ENCODE results near the gene DNAJB8. TPM values are rescaled to one million over a fixed set of nuclear protein-coding genes. Genes with fewer than 3 reads are reported as not detected.

Gene DNAJB8
- total RNA-seq, 4 donors from 2014 or later = not detected

GRCh38 chr3:128432301-128432970 is 34.3 kb downstream of the DNAJB8 start:
- Histone ChIP-seq H3K36me3 (no peaks in the 10 kb centered on the region), H3K4me1 (peaks cover 6 to 15% (median 14%) of the 10 kb centered on the region in 4 donors), H3K4me3 (peak overlapping the region; percentile 41 to 50 (median 43)), H3K27ac (replicated peaks in 1 of 4) (no peak overlapping the region), H3K9me3 (no peaks in the 10 kb centered on the region), H3K27me3 (peaks cover 0 to 89% (median 33%) of the 10 kb centered on the region in 4 donors)
- 27% methylated on average over 18 of the region's 43 CpGs for WGBS
- intact Hi-C loops (cut with DNase I) = no loop called here
- TF ChIP-seq POLR2AphosphoS5 (IDR thresholded peaks at IDR 0.05) = no peak
- TF ChIP-seq EP300 (IDR thresholded peaks at IDR 0.05) = no peak
- TF ChIP-seq CTCF (IDR thresholded peaks at IDR 0.05) = no peak
- TF ChIP-seq POLR2A (IDR thresholded peaks at IDR 0.05; ENCODE audit: low read depth) = no peak
- no peak for DNase-seq (ENCODE audit: extremely low spot score)

- DNase-seq (ENCODE audit: extremely low spot score) = no peak
- no peak overlapping the region for H3K4me3 ChIP-seq
- intact Hi-C loops (cut with DNase I) = no loop called here
- H3K9me3 ChIP-seq = no peaks in the 10 kb centered on the region
- H3K27ac ChIP-seq (replicated peaks in 1 of 4) = no peak overlapping the region
- H3K27me3 ChIP-seq = peaks cover 0 to 95% (median 33%) of the 10 kb centered on the region in 4 donors
- H3K36me3 ChIP-seq = no peaks in the 10 kb centered on the region
- peaks cover 6 to 15% (median 14%) of the 10 kb centered on the region in 4 donors for H3K4me1 ChIP-seq
- 77% methylated on average over 13 of the region's 13 CpGs for WGBS
- TF ChIP-seq POLR2A (IDR thresholded peaks at IDR 0.05; ENCODE audit: low read depth) = no peak
- TF ChIP-seq CTCF (IDR thresholded peaks at IDR 0.05) = no peak
- no peak for TF ChIP-seq POLR2AphosphoS5 (IDR thresholded peaks at IDR 0.05)
- no peak for TF ChIP-seq EP300 (IDR thresholded peaks at IDR 0.05)
Measured at GRCh38 chr3:128431803-128432300, 34.8 kb downstream of the DNAJB8 start.

- no peak for TF ChIP-seq EP300 (IDR thresholded peaks at IDR 0.05)
- no peak for TF ChIP-seq POLR2AphosphoS5 (IDR thresholded peaks at IDR 0.05)
- no peak for TF ChIP-seq CTCF (IDR thresholded peaks at IDR 0.05)
- TF ChIP-seq POLR2A (IDR thresholded peaks at IDR 0.05; ENCODE audit: low read depth) = no peak
Measured at GRCh38 chr3:128430731-128431130, 36.0 kb downstream of the DNAJB8 start.

GRCh38 chr3:128430301-128430700 is 36.4 kb downstream of the DNAJB8 start:
- Histone ChIP-seq H3K9me3 (no peaks in the 10 kb centered on the region), H3K27me3 (peaks cover 0 to 100% (median 33%) of the 10 kb centered on the region in 4 donors), H3K4me3 (no peak overlapping the region), H3K4me1 (peaks cover 9 to 27% (median 24%) of the 10 kb centered on the region in 4 donors), H3K27ac (replicated peaks in 1 of 4) (no peak overlapping the region), H3K36me3 (no peaks in the 10 kb centered on the region)
- TF ChIP-seq POLR2A (IDR thresholded peaks at IDR 0.05; ENCODE audit: low read depth) (no peak), POLR2AphosphoS5 (IDR thresholded peaks at IDR 0.05) (no peak), EP300 (IDR thresholded peaks at IDR 0.05) (no peak), CTCF (IDR thresholded peaks at IDR 0.05) (no peak)
- intact Hi-C loops (cut with DNase I) = no loop called here
- no peak for DNase-seq (ENCODE audit: extremely low spot score)
- 85% methylated on average over 8 of the region's 10 CpGs for whole genome bisulfite sequencing

More at GRCh38 chr3:128430731-128431130, 36.0 kb downstream of the DNAJB8 start:
- H3K4me3 ChIP-seq = no peak overlapping the region
- no peaks in the 10 kb centered on the region for H3K36me3 ChIP-seq
- H3K9me3 ChIP-seq = no peaks in the 10 kb centered on the region
- WGBS = 86% methylated on average over 8 of the region's 8 CpGs
- peaks cover 9 to 26% (median 24%) of the 10 kb centered on the region in 4 donors for H3K4me1 ChIP-seq
- peaks cover 0 to 100% (median 33%) of the 10 kb centered on the region in 4 donors for H3K27me3 ChIP-seq
- no peak for DNase-seq (ENCODE audit: extremely low spot score)
- no peak overlapping the region for H3K27ac ChIP-seq (replicated peaks in 1 of 4)
- intact Hi-C loops (cut with DNase I) = no loop called here
